NCI-H82 (cell line): ENCODE results near the gene MSGN1.
A peak's percentile ranks its signal among the peaks of the same experiment; 100 is the strongest.

Experiments used
- DNase-seq: peaks from one replicate; lab custom pipeline; 2025; lab: John Stamatoyannopoulos, UW

The MSGN1 gene

GRCh38 chr2:17816396-17817245 lies at the start of gene MSGN1:
TSS of gene MSGN1 (plus strand) at chr2:17816460. CDS start at chr2:17816519, 59 bp downstream.
- DNase-seq, result peak; percentile 39

- DNase-seq, result no peak
These were observed 47.4 kb upstream of the MSGN1 start for GRCh38 chr2:17768894-17769293.

GRCh38 chr2:17771956-17772355 lies 44.3 kb upstream of the MSGN1 start:
- DNase-seq, result no peak

GRCh38 chr2:17772532-17772931 lies 43.7 kb upstream of the MSGN1 start:
- no peak for DNase-seq

- no peak for DNase-seq
These were observed 35.7 kb upstream of the MSGN1 start for GRCh38 chr2:17780546-17780945.

- no peak for DNase-seq
These were observed 34.8 kb upstream of the MSGN1 start for GRCh38 chr2:17781482-17781881.

- peak; percentile 11 for DNase-seq
These were observed 29.5 kb upstream of the MSGN1 start for GRCh38 chr2:17786727-17787126.

- no peak for DNase-seq
These were observed 27.5 kb upstream of the MSGN1 start for GRCh38 chr2:17788773-17789172.

- DNase-seq, result no peak
These were observed 25.7 kb upstream of the MSGN1 start for GRCh38 chr2:17790536-17790935.

- no peak for DNase-seq
These were observed 25.0 kb upstream of the MSGN1 start for GRCh38 chr2:17791121-17791816.

GRCh38 chr2:17791817-17792130 lies 24.5 kb upstream of the MSGN1 start:
- no peak for DNase-seq

- no peak for DNase-seq
These were observed 23.7 kb upstream of the MSGN1 start for GRCh38 chr2:17792515-17792914.

GRCh38 chr2:17793296-17793695 lies 23.0 kb upstream of the MSGN1 start:
- peak; percentile 15 for DNase-seq

- no peak for DNase-seq
These were observed 22.4 kb upstream of the MSGN1 start for GRCh38 chr2:17793803-17794354.

GRCh38 chr2:17795309-17795708 lies 21.0 kb upstream of the MSGN1 start:
- DNase-seq, result no peak

- peak; percentile 49 for DNase-seq
These were observed 17.9 kb upstream of the MSGN1 start for GRCh38 chr2:17798338-17798737.

GRCh38 chr2:17799301-17800120 lies 16.7 kb upstream of the MSGN1 start:
- no peak for DNase-seq

GRCh38 chr2:17800219-17800618 lies 16.0 kb upstream of the MSGN1 start:
- DNase-seq, result peak; percentile 67

GRCh38 chr2:17800693-17801458 lies 15.4 kb upstream of the MSGN1 start:
- no peak for DNase-seq

GRCh38 chr2:17803497-17803896 lies 12.8 kb upstream of the MSGN1 start:
- no peak for DNase-seq

- DNase-seq, result no peak
These were observed 11.9 kb upstream of the MSGN1 start for GRCh38 chr2:17804358-17804757.

GRCh38 chr2:17805166-17805565 lies 11.1 kb upstream of the MSGN1 start:
- DNase-seq, result no peak
